Mesodermal cell (in vitro differentiated cells): ENCODE results near the gene GPR55.

Source experiments
- H3K27ac ChIP-seq: 2 replicates; pipeline ENCODE4 v1.7.0; 2013; ENCODE audit warnings: mild to moderate bottlenecking, low read depth, low read length, moderate library complexity; ENCODE audit not compliant: severe bottlenecking
- H3K36me3 ChIP-seq: 2 replicates; pipeline ENCODE4 v1.7.1; 2013; ENCODE audit warnings: mild to moderate bottlenecking, low read length, moderate library complexity; ENCODE audit not compliant: control insufficient read depth, insufficient read depth
- H3K4me1 ChIP-seq: one replicate; pipeline ENCODE4 v1.7.1; 2013; ENCODE audit warnings: mild to moderate bottlenecking, low read length; ENCODE audit not compliant: insufficient read depth, control insufficient read depth, poor library complexity, severe bottlenecking
- H3K4me3 ChIP-seq: 2 replicates; pipeline ENCODE4 v1.7.0; 2013; ENCODE audit warnings: low read length, control low read depth, mild to moderate bottlenecking; ENCODE audit not compliant: insufficient read depth, poor library complexity, severe bottlenecking; ENCODE audit errors: extremely low read depth
- H3K9me3 ChIP-seq: 2 replicates; pipeline ENCODE4 v1.7.1; 2013; ENCODE audit warnings: mild to moderate bottlenecking, low read length, moderate library complexity; ENCODE audit not compliant: control insufficient read depth
- WGBS, 2 experiments: methylation state at CpG; one replicate each; pipeline ENCODE4 v1.1.5; 2013; ENCODE audit warnings: missing lambda C conversion rate in 2 of 2; ENCODE audit not compliant: insufficient coverage in 2 of 2; 5-methylcytosine and 5-hydroxymethylcytosine counted together

GPR55 gene

DNA sequence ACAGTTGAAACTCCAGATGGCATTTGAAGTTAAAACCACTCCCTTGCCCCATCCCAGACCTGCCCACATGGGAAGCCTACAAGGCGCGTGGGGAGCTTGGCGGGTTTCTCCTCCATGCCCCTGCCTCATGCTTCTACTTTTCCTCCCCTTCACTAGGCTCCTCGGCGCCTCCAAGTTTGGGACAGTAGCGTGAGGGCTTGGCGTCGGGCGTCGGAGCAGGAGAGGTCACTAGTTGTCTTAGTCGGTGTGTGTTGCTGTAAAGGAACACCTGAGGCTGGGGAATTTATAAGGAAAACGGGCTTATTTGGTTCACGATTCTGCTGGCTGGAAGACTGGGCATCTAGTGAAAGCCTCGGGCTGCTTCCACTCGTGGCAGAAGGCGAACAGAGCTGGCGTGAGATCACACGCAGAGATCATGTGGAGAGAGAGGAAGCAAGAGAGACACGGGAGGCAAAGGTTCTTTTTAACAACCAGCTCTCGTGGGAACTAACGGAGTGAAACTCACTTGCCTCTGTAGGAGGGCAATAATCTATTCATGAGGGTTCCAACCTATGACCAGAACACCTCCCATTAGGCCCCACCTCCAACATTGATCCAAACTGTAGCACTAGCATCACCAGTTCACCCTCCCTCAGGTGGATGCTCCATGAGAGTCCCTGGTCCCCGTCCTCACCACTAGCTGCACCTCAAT lies 35.0 kb downstream of the GPR55 start:
- H3K4me3 ChIP-seq: no peak overlapping the region
- no peak overlapping the region for H3K27ac ChIP-seq
- peaks cover 38% of the 10 kb centered on the region for H3K4me1 ChIP-seq
- 82 to 90% methylated on average over 13 to 22 of the region's 22 CpGs for WGBS, 2 experiments
- peaks cover 6% of the 10 kb centered on the region for H3K9me3 ChIP-seq
- H3K36me3 ChIP-seq: no peaks in the 10 kb centered on the region

DNA sequence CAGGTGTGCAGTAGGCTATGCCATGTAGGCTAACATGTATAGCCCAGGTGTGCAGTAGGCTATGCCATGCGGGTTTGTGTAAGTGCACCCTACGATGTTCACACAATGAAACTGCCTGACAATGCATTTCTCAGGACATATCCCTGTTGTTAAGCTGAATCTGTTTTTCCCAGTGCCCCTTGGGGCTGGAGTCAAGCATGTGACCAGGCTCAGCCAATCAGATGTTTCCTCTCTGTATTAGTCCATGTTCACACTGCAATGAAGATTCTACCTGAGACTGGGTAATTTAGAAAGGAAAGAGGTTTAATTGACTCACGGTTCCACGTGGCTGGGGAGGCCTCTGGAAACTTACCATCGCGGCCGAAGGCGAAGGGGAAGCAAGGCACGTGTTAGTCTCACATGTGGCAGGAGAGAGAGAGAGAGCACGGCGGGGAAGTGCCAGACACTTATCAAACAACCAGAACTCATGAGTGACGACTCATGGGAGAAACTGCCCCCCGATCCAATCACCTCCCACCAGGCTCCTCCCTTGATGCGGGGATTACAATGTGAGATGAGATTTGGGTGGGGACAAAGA lies 36.1 kb downstream of the GPR55 start:
- Histone ChIP-seq H3K36me3 (no peaks in the 10 kb centered on the region), H3K4me1 (peaks cover 33% of the 10 kb centered on the region), H3K27ac (no peak overlapping the region), H3K4me3 (no peak overlapping the region), H3K9me3 (peaks cover 6% of the 10 kb centered on the region)
- WGBS, 2 experiments: 95 to 100% methylated on average over 4 to 9 of the region's 14 CpGs

- no peak overlapping the region for H3K27ac ChIP-seq
- no peaks in the 10 kb centered on the region for H3K36me3 ChIP-seq
- WGBS, 2 experiments: 77 to 81% methylated on average over 4 to 5 of the region's 7 CpGs
- peaks cover 19% of the 10 kb centered on the region for H3K4me1 ChIP-seq
- H3K9me3 ChIP-seq: peaks cover 3% of the 10 kb centered on the region
- no peak overlapping the region for H3K4me3 ChIP-seq
These were observed 37.7 kb downstream of the GPR55 start for GRCh38 chr2:230887342-230887741.

DNA sequence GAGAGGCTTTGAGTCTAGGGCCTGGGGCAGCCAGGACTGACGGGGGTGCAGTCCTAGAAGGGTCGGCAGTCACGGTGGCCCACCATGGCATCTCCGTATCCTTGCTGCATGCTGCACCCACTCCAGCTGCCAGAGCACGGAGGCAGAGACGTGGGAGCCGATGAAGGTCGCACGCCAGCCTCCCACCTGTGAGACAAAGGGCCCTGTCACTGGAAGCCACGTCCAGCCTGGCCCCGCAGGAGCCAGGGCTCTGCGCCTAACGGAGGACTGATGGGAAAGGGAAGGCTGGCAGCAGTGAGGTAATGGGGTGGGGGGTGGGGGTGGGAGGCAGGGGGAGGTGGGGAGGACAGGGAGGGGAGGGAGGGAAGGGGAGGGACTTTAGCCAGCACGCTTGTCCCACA lies 38.4 kb downstream of the GPR55 start:
- no peaks in the 10 kb centered on the region for H3K9me3 ChIP-seq
- no peaks in the 10 kb centered on the region for H3K36me3 ChIP-seq
- no peak overlapping the region for H3K27ac ChIP-seq
- H3K4me1 ChIP-seq: peaks cover 19% of the 10 kb centered on the region
- no peak overlapping the region for H3K4me3 ChIP-seq
- 65 to 71% methylated on average over 9 to 12 of the region's 14 CpGs for WGBS, 2 experiments

- Histone ChIP-seq H3K36me3 (no peaks in the 10 kb centered on the region), H3K4me1 (peaks cover 15% of the 10 kb centered on the region), H3K27ac (no peak overlapping the region), H3K4me3 (no peak overlapping the region), H3K9me3 (no peaks in the 10 kb centered on the region)
- 68 to 87% methylated on average over 5 of the region's 5 CpGs for WGBS, 2 experiments
These were observed 38.8 kb downstream of the GPR55 start for GRCh38 chr2:230886206-230886605.

GRCh38 chr2:230885463-230886130 lies 39.4 kb downstream of the GPR55 start:
- H3K4me3 ChIP-seq: no peak overlapping the region

GRCh38 chr2:230881840-230882239 lies 43.2 kb downstream of the GPR55 start:
- Histone ChIP-seq H3K27ac (no peak overlapping the region), H3K9me3 (no peaks in the 10 kb centered on the region), H3K4me3 (no peak overlapping the region), H3K36me3 (peaks cover 36% of the 10 kb centered on the region), H3K4me1 (peaks cover 20% of the 10 kb centered on the region)
- WGBS, 2 experiments: 76 to 88% methylated on average over 6 to 7 of the region's 7 CpGs

More at GRCh38 chr2:230885463-230886130, 39.4 kb downstream of the GPR55 start:
- H3K9me3 ChIP-seq: no peaks in the 10 kb centered on the region
- peaks cover 10% of the 10 kb centered on the region for H3K4me1 ChIP-seq
- WGBS, 2 experiments: 51 to 62% methylated on average over 5 to 10 of the region's 11 CpGs
- H3K36me3 ChIP-seq: no peaks in the 10 kb centered on the region
- no peak overlapping the region for H3K27ac ChIP-seq

GRCh38 chr2:230879891-230880290 lies 45.2 kb downstream of the GPR55 start:
- Histone ChIP-seq H3K36me3 (peaks cover 54% of the 10 kb centered on the region), H3K9me3 (no peaks in the 10 kb centered on the region), H3K27ac (no peak overlapping the region), H3K4me3 (no peak overlapping the region), H3K4me1 (peaks cover 14% of the 10 kb centered on the region)
- WGBS, 2 experiments: 85 to 95% methylated on average over 2 to 3 of the region's 9 CpGs

DNA sequence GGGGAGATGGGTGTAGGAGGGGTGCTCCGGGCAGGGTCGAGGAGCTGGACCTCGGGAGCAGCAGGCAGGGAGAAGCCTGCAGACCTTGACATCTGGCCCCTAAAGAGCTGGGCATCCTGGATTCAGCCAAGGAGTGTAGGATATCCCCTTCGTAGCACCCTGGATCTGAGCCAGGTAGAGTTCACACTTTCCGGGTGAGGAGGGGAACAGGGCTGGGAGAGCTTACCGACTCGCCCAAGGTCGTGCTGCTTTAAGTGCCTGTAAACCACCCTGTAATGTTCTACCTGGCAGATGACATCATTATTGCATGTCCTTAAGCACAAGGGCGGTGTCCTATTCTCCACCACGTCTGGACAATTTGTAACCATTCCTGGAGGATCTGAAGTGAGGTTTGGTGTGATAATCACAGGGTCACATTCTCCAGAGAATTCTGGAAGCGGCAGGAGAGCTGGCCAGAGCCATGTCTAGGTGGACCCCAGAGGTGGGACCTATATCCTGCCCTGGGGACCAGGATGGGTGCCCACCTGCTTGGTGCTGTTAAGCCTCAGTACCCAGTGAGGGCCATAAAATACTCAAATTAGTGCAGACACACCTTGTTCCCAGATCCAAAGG lies 45.7 kb downstream of the GPR55 start:
- 94 to 99% methylated on average over 11 of the region's 11 CpGs for WGBS, 2 experiments
- peaks cover 59% of the 10 kb centered on the region for H3K36me3 ChIP-seq

DNA sequence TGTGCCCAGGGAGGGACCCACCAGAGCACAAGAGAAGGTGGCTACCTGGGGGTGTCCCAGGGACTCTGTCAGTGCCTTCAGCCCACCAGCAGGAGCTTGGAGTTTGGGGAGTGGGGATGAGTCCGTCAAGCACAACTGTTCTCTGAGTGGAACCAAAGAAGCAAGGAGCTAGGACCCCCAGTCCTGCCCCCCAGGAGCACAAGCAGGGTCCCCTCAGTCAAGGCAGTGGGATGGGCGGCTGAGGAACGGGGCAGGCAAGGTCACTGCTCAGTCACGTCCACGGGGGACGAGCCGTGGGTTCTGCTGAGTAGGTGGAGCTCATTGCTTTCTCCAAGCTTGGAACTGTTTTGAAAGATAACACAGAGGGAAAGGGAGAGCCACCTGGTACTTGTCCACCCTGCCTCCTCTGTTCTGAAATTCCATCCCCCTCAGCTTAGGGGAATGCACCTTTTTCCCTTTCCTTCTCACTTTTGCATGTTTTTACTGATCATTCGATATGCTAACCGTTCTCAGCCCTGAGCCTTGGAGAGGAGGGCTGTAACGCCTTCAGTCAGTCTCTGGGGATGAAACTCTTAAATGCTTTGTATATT lies 46.3 kb downstream of the GPR55 start:
- H3K36me3 ChIP-seq: peaks cover 65% of the 10 kb centered on the region
- no peak overlapping the region for H3K27ac ChIP-seq
- no peak overlapping the region for H3K4me3 ChIP-seq
- H3K4me1 ChIP-seq: peaks cover 14% of the 10 kb centered on the region
- H3K9me3 ChIP-seq: no peaks in the 10 kb centered on the region
- 94 to 99% methylated on average over 7 to 8 of the region's 10 CpGs for WGBS, 2 experiments

More for the DNA sequence above, 45.7 kb downstream of the GPR55 start:
- Histone ChIP-seq H3K4me1 (peaks cover 14% of the 10 kb centered on the region), H3K4me3 (no peak overlapping the region), H3K27ac (no peak overlapping the region), H3K9me3 (no peaks in the 10 kb centered on the region)
